Stimulated activated CD8-positive, alpha-beta memory T cell treated with anti-CD3 and anti-CD28 coated beads, Interleukin-2, amount 100 ng/mL, for 48 hours (primary cell): ENCODE data around the gene DOLK.
A peak's percentile ranks its signal among the peaks of the same experiment; 100 is the strongest.
"Not testable (repeated sequence)": the region's sequence is repeated elsewhere in the genome, so short reads cannot be mapped to it uniquely, and the experiment has no call there.

ENCODE experiments used
- DNase-seq, 2 donors: peaks; one replicate each; pipeline ENCODE4 v3.0.0-alpha.2; 2020; ENCODE audit warnings: low read depth in 2 of 2

DOLK gene

GRCh38 chr9:128947527-128948301 lies at the start of gene DOLK, which contains the start of gene NUP188:
TSS of gene DOLK (minus strand) at chr9:128947603. CDS start at chr9:128947303, 300 bp downstream.
TSS of gene NUP188 (plus strand) at chr9:128947699. CDS start at chr9:128947720, 21 bp downstream.
- DNase-seq = peak; percentile 99

GRCh38 chr9:128995791-128996190 lies 48.4 kb upstream of the DOLK start:
- no peak for DNase-seq

GRCh38 chr9:128992995-128993394 lies 45.6 kb upstream of the DOLK start:
- no peak for DNase-seq

DNA sequence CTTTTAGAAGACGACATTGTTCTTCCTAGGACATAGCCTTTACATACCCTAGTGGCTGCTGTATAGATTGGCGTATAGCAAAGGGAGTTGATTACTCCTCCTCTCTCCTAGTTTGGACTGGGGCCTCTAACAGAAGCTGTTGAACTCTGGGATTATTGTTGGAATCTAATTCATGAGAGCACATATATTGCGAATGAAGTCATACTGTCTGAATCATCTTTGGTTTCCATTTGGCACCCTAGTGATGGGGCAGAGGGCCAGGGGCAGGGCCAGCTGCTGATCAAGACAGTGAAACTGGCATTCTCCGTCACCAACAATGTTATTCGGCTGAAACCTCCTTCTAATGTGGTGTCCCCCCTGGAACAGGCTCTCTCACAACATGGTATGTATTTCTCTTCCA lies 40.4 kb upstream of the DOLK start:
- no peak for DNase-seq

- DNase-seq = no peak
These were observed 39.3 kb upstream of the DOLK start for GRCh38 chr9:128986671-128987070.

GRCh38 chr9:128983536-128983935 lies 36.1 kb upstream of the DOLK start:
- DNase-seq = no peak

DNA sequence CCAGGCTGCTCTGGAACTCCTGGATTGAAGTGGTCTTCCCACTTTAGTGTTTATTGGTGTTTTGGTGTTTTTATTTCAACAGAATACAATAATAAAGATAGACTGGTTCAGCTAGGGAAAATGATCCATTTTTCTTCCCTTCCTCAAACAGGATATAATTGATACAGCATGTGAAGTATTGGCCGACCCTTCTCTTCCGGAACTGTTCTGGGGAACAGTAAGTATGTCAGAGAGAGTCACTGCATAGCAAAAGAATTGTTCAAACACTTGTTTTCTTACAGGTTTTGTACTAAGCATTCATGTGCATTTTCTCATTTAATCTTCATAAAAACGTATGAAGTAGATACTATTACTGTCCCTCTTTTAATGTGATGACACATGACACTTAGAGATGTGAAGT lies 31.7 kb upstream of the DOLK start:
- no peak for DNase-seq

DNA sequence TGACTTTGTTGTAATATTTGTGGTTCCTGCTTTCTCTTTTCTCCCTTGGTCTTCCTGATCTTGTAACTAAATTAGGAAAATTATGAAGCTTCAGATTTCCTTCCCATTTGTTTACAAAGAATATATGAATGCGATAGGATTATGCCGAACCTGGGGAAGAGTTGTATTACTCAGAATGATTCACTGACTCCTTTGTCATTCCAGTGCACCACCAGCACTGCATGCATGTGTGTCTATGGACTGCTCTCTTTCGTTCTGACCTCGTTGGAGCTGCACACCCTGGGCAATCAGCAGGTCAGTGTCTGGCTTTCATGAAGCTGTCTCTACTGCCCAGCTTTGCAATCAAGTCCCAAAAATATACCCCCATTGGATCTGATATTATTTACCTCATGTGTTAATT lies 25.6 kb upstream of the DOLK start:
- DNase-seq = no peak

DNA sequence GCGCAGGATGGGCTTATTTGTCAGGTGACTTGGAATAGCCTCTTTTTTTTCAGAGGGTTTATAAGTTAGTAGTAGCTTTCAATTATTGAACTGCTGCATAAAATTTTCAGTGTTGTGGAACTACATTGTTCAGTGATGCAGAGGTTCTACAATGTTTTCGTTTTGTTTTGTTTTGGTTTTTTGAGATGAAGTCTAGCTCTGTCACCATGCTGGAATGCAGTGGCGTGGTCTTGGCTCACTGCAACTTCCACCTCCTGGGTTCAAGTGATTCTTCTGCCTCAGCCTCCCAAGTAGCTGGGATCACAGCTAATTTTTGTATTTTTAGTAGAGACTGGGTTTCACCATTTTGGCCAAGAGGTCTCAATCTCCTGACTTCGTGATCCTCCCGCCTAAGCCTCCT lies 22.1 kb upstream of the DOLK start:
- DNase-seq = no peak

DNA sequence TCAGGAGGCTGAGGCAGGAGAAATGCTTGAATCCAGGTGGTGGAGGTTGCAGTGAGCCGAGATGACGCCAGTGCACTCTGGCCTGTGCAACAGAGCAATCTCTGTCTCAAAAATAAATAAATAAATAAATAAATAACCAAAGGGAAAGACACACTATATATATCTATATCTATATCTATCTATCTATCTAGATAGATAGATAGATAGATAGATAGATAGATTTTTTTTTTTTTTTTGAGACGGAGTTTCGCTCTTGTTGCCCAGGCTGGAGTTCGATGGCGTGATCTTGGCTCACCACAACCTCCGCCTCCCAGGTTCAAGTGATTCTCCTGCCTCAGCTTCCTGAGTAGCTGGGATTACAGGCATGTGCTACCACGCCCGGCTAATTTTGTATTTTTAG lies 14.0 kb upstream of the DOLK start:
- DNase-seq = not testable (repeated sequence)

GRCh38 chr9:128947277-128947526 lies 201 bp downstream of the DOLK start:
- no peak for DNase-seq

DNA sequence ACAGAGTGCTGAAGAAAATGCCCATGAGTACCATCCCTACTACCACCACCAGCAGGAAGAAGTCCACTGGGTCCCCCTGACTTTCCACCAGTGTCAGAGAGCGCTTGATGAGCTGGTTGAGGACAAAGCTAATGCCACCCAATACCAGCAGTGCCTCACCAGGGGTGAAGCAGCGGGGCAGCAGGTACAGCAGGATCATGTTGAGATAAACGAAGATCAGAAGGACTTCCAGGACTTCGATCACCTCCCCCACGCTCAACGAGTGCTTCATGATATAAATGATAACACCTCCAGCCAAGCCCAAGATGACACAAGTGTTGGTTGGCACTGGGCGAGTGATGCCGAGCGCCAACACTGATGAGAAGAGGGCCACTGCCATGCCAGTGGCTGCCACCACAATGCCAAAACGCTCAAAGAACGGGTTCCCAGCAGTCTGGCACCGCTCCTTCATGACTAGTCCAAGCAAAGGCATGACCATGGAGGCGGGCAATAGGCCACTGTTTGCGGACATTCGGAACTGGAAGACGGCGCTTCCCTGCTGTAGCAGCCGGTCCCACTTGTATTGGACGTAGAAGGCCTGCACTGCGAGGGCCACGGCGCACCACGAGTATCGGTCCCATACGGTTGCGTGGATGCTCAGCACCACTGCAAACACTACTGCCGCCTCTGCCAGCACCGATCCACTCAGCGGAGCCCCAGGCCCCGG lies 679 bp downstream of the DOLK start:
- no peak for DNase-seq

DNA sequence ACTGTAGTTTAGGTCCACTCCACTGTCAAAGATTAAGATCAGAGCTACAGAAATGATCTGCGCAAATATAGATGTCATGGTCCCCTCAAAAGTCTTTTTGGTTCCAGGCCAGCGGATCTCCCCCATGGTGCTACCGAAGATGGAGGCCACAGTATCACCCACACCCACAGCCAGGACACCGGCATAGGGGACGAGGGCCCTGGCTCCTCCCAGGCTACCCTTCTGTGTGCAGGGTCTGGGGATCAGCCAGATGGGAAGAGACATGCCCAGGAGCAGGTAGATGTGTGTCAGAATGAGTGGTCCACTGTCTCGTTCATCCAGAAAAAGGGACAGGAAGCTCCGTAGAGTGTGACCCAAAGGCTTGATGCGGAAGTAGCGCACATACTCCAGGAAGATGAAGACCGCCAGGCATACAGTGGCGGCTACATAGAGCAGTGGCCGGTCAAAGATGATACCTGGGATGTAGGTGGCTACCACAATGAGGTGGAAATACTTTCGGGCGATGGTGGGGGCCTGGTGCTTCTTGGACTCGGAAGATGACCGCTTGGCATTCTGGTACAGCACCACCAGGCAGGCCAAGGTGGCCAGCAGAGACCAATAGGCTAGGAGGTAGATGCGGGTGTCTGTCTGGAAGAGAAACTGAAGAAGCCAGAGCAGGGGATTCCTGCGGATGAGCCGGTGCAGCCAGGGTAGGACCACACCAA lies 1.5 kb downstream of the DOLK start:
- DNase-seq = no peak

DNA sequence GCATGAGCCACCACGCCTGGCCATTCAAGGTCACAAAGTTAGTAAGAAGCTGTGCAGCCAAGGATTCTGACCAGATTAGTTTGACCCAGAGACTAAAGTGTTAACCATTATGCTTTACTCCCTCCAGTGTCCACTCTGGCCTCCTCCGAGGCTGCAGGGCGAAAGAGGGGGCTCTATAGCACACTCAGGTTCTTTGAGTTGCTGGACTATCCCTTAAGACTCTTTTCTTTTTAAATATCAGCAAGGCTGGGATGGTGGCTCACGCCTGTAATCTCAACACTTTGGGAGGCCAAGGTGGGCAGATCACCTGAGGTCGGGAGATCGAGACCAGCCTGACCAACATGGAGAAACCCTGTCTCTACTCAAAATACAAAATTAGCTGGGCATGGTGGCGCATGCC lies 2.4 kb downstream of the DOLK start:
- not testable (repeated sequence) for DNase-seq

GRCh38 chr9:128943832-128944620 lies 3.4 kb downstream of the DOLK start:
- no peak for DNase-seq

DNA sequence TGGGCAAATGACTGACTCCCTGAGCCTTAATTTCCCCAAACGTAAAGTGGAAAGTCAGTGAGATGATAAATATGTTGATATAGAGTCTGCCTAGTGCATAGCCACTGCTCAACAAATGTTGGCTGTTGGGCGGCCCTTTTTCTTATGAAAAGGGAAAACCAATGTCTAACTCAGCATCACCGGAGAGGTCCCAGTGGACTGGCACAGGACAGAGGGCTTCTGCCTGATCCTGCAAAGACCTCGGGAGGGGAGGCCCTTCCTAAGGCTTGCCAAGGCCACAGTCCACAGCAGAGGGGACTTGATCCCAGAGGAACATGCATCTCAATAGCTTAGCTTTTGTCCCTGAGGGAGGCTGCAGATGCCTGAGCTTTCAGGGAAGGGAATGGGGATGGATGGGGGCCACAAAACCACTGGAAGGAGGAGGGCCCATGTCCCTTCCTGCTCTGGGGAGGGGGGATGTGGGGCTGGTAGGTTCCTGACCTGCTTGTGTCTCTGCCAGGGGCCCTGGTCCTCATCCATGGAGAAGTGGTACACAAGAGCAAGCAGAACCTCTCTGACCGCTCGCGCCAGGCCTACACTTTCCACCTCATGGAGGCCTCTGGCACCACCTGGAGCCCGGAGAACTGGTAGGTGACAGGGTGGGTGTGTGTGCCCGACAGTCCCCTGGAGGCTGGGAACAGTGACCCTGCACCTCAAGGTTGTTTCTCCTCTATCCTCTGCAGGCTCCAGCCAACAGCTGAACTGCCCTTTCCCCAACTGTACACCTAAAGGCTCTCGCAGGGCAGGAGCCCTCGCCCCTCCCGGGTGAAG lies 6.3 kb downstream of the DOLK start:
- no peak for DNase-seq

DNA sequence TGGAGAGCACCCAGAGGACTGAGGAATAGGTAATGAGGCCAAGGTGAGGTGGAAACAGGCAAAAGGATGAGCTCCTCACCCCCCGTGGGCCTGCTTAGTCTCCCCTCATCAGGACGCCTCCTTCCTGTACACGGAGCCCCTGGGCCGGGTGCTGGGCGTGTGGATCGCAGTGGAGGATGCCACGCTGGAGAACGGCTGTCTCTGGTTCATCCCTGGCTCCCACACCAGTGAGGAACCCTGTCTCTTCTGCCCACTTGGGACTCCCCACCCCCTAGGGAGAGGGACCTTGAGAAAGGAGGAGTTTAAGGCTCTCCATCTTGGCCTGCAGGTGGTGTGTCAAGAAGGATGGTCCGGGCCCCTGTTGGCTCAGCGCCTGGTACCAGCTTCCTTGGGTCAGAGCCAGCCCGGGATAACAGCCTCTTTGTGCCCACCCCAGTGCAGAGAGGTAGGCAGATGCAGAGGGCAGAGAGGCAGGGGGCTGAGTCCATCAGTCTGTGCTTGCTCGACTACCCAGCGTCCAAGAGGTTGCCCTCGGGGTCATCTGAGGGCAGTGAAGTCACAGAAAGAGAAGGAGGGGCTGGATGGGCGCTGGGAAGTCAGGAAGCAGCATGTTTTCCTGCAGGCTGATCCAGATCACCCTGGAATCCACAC lies 7.0 kb downstream of the DOLK start:
- DNase-seq = no peak

GRCh38 chr9:128937310-128938165 lies 9.9 kb downstream of the DOLK start:
- DNase-seq = no peak

- DNase-seq = no peak
These were observed 11.1 kb downstream of the DOLK start for GRCh38 chr9:128936171-128936865.
